SW480 (cell line): ENCODE measurements around the gene RGS17.
A peak's percentile ranks its signal among the peaks of the same experiment; 100 is the strongest.
"Not testable (repeated sequence)": the region's sequence is repeated elsewhere in the genome, so short reads cannot be mapped to it uniquely, and the experiment has no call there.

Experiments
- DNase-seq: peaks from one replicate; pipeline ENCODE4 v3.0.0-alpha.2; 2016; ENCODE audit warnings: low spot score

Gene RGS17

DNA sequence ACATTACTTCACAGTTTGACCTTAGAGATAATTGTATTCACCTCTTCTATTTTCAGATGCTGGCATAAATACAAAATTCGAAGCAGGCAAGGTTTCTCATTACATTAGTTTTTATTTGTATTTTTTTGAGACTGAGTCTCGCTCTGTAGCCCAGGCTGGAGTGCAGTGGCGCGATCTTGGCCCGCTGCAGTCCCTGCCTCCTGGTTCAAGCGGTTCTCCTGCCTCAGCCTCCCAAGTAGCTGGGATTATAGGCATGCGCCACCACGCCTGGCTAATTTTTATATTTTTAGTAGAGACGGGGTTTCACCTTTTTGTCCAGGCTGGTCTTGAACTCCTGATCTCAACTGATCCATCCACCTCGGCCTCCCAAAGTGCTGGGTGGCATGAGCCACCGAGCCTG is 145.8 kb downstream of the RGS17 start:
- DNase-seq: not testable (repeated sequence)

DNA sequence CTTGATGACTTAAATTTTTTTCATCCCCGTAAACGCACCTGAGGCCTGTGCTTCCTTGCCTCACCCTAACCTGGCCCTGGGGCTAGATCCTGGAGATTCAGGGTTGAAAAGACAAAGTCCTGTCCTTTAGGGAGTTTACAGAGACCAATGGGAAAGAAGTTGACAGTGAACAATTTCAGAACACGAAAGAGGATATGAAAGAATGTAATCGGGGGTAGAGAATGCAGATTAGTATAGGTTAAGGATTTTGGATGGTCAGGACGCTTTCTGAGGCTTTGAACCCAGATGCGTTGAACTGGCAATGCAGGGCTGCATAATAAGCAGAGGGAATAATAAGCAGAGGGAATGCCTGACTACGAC is 146.6 kb downstream of the RGS17 start:
- no peak for DNase-seq

DNA sequence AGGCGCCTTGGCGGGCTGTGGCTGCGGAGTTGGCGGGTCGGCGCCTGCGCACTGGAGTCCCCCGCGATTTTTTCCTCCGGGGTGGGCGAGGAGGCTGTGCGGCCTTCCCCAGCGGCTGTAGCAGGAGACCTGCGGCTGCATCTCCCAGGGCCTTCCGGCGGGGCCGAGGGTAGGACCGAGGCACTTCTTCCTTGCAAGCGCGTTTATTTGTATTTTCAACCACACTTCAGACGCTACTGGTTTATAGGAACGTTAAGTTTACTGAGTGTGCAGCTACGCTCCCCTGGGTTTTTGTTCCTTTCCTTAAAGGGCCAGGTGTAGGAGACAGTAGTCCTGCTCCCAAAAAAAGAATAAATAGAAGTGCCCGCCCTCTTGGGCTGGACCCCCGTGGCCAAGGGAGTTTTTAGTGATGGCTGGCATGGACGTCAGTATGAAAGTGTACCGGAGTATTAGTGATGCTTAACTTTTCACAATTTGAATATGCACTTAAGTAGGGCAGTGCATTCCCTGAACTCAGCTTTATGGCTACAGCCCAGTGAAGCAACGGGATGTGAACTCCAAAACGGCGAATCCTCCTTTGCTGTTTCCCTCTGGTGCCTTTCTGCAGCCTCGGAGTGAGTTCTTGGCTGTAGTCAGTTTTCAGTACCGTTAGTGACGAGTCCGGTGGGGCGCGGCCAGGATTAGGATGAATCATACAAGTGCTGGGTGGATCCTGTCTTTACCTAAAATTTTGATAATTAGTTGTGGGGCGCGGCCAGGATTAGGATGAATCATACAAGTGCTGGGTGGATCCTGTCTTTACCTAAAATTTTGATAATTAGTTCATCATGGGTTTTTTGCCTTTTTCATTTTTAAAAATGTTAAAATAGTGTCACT is 147.2 kb downstream of the RGS17 start:
- DNase-seq: peak; percentile 71

DNA sequence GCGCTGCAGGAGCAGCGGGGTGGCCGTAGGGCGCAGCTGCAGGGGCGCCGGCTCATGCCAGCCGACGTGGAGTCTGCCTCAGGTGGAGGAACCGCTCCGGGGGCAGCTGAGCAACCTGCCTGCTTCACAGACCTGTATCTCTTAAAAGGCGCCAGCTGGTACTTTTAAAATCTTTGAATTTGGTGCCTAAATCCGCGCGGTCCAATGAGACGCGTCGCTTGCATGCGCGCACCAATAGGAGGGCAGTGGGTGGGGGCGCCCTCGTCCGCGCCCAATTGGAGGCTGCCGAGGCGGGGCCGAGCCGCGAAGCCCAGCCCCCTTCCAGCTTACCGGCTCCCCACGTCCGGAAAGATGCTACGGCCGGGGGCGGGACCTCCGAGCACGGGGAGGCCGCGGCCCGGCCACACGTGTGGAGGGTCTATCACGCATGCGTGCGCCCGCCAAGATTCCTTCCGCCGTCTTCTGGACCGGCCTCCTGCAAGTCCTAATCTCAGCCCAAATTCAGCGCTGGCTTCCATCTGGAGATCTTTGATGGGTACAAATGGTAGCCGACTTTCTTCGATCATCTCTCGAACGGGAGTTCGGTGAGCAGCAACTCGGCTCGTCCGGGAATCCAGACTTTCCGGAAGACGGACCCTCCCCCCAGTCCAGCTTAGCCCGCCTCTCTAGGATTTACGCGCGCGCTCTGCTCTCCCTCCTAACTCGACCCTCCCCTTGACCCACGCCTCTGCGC is 148.0 kb downstream of the RGS17 start, which contains the start of gene FBXO5:
TSS of gene FBXO5 (minus strand) at position 138 of the 733 bp plus-strand sequence. CDS start at position 56, 82 bp downstream.
- DNase-seq: peak; percentile 92

DNA sequence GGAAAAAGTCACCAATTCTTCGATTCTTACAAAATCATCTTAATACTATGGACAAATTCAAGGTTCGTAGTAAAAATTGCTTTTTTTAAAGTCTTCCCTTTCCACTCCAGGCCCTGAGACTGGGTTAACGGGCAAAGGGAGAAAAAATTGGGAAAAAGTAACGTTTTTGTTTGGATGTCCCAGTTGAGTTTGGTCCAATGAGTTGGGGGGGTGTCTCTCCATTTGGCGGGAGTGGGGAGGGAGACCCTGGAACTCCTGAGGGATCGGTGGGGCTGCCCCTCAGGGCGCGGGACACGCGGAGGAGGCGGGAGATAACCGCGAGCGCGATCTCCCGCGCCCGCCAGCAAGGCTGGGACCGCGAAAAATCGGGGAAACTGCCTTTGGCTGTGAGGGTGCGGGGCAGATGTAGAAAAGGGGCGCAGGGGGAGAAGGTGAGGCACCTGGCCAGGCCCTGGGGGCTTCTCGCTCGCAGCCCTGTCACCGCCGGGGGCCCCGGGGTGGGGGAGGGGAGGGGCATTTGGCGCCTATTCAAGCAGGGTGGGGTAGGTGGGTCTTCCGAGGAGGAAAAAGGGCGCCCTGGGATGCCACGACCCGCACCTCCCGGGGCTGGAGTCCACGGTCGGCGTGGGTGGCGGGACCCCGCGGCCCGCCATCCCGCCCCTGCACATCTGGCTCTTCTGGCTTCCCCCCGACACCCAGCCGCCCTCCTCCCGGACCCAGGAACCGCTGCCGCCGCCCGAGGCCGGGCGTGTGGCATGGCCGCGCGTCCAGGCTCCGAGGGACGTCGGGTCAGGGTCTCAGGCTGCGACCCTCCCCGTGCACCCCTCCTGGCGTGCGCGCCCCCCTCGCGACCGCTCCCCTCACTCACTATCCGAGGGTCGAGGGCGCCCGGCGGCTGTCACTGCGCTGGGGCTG is 148.8 kb downstream of the RGS17 start:
- no peak for DNase-seq

DNA sequence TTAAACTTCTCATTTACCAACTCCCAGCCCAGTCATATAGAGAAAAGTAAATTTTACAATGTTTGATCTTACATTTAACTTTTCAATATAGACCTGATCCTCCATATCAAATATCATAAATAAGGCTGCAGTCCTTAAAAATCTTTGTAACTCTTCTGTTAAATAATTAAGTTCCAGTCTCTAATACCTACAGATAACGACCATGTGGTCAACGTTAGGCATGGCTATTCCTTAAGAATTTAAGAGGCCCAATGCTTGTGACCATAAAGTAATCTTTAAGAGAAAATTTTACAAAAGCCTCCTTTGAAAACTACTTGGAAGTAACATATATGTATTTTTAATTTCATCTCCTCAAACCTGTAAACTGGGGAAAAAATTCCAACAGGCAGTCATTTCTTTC is 149.9 kb downstream of the RGS17 start:
- no peak for DNase-seq

DNA sequence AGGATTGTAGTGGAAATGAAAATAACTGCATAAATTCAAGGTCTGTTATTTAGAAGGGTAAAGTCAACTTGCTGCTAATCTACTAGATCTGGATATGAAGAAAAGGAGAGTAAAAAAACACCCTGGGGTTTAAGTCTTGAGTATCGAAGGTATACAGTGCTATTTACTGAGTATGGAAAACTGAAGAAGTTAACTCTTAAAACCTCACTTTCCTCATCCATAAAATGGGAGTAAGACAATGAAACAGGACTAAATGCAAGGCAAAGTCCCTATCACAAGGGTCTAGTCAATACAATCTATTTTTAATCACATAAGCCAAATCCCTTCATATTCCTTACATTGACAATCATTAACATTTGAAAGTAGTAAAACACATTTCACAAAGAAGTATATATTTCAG is 150.4 kb downstream of the RGS17 start:
- no peak for DNase-seq

DNA sequence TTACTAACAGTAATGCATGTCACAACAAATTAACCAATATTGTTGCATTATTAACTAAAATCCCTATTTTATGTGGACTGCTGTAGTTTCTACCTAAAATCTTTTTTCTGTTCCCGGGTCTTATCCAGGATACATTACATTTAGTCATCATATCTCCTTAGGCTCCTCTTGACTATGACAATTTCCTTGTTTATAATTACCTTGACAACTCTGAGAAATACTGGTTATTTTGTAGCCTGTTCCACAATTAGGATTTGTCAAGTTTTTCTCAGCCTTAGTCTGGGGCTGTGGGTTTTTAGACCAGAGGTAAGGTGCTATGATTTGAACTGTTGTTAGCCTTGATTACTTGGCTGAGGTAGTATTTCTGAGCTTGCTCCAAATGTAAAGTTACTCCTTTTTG is 152.0 kb downstream of the RGS17 start:
- no peak for DNase-seq

DNA sequence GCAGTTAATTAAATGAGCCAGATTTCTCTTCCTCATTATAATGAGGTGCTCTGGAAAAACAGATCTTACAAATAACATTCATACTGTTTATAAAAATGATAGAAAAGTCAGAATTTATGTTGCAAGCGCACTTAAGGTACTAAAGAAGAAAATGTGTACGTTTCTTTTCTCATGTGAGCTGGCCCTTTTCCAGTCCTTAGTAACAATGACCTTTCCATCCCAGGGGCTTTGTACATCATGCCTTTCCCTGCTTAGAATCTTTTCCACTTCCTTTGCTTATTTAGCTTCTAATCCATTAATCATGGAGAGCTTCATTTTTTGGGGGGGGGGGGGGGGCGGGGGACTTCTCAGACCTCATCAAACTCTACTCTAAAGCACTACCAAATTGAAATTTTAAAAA is 153.0 kb downstream of the RGS17 start:
- DNase-seq: no peak

DNA sequence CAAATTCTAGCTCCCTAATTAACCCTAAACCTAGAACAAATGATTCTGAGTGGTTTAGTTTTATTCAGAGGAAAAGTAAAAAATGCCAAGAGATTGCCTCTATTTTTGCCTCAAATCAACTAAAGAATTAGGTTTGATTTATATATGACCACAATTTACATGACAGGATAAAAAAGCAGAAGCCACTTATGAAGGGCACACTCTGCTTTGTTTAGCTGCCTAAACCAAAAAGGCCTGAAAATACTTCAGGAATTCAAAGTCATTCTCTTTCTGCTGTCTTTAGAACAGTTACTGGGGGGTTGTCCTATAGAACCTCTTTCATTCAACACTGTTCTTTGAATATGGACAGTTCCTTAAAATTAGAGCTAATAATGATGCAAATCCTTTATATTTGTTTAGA is 153.5 kb downstream of the RGS17 start:
- no peak for DNase-seq

DNA sequence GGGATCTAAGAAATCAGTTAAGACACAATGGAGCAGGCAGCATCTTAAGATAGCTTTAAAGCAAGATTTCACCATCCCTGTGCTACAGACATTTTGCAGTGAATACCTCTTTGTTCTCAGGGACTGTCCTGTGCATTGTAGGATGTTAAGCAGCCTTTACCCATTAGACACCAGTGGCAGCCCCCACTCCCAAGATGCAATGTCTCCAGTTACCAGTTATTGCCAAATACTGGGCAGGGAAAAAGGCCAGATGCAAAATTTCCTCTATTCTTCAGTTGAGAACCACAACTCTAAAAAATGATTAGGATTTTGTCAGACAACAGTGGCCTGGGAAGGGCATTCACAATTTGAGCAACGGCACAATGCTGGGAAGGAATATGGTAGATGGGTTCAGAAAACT is 154.3 kb downstream of the RGS17 start:
- no peak for DNase-seq

DNA sequence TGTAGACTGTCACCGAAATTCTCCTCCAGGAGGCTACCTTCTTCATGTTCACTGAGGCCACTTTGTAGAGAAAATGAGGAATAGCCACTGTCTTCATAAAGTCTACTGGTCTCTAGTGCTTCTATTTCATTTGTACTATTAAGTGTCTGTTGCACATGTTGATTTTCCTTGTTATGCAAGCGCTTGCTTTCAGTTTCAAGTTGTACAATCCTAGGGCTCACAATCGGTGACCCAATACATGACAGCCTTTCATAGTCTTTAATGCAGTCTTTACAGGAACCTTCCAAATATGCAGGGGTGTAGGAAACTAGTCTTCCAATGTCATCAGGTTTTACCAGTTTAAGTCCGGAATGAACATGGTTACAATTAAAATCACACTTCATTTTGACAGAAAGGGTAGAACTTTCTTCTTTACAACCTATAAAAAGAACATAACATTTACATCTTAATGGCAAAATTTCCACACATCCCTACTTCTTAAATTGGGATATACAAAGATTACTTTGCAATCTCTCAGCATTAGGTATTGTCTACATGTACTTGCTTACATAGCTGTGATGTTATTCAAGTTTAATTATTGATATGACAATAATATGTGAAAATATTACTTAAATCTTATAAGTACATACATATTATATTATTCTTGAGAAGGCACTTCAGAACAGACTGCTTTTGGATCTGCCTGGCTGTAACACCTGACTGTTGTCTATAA is 155.7 kb downstream of the RGS17 start:
- DNase-seq: no peak

DNA sequence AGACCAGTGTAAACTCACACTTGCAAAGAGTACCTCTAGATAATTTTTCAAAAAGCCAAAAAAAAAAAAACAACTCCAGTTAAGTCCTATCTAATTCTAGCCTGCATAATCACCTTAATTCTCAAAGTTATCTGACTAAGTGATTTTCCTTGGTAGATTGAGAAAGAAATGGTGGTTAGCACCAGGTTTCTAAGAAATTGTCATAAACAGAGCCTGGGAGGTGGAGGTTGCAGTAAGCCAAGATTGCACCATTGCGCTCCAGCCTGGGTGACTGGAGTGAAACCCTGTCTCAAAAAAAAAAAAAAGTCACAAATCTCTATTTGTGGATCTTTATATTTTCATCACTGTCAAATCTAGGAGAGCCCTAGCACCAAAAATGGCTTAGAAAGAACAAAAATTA is 157.2 kb downstream of the RGS17 start:
- no peak for DNase-seq

DNA sequence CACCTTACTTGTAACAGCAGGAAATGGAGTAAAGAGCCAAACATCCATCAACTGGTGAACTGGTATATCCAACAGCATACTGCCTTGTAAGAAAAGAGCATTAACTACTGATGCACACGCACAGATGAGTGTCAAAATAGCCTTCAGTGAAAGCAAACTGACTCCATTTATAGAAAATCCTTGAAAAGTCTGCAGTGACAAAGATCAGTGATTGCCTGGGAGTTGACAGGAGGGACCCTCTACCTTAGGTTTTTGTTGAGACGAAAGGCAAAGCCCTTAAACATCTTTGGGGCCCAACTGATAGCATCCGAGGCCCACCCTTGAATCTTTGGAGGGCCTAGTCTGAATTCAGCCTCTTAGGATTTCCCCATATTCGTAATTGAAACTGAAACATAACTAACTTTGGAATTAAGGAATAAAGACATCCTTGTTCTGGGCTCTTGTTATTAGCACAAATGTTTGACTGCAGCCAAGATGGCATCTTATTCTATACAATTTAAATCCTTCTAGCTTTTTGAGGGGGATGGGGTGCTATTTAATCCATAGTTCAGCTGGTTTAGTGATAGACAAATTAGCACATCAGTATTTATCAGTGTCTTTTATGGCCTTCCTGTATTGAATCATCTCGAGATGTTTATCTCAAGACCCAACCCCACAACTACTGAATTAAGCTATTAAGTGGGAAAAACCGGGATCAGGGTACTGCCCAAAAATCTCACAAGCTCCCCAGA is 161.2 kb downstream of the RGS17 start:
- DNase-seq: no peak

DNA sequence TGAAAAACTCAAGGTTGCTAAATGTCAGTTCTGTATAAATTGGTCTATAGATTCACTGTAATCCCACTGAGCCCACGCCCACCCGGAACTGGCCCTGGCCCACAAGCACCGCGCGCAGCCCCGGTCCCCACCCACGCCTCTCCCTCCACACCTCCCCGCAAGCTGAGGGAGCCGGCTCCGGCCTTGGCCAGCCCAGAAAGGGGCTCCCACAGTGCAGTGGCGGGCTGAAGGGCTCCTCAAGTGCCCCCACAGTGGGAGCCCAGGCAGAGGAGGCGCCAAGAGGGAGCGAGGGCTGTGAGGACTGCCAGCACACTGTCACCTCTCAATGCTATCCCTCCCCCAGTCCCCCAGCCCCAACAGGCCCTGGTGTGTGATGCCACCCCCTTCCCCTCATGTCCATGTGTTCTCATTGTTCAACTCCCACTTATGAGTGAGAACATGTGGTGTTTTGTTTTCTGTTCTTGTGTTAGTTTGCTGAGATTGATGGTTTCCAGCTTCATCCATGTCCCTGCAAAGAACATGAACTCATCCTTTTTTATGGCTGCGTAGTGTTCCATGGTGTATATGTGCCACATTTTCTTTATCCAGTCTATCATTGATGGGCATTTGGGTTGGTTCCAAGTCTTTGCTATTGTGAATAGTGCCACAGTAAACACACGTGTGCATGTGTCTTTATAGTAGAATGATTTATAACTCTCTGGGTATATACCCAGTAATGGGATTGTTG is 164.8 kb downstream of the RGS17 start:
- DNase-seq: not testable (repeated sequence)

DNA sequence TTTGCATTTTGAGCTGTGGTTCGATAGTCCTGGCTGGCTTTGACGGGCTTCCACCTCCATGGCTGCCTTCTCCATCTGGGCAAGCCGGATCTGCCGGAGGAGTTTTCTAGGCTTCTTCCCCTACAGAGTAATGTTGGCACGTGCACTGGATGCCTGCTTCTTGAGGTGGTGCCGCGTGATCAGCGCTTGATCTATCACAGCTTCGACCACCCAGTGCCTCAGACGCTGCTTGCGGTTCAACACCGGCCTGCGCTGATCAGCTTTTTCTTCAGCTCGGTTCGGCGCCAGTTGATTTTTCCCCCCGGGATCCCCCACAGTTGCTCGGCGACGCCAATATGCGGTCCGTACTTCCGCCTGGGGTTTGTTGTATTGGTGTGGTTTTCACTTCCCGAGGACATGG is 171.7 kb downstream of the RGS17 start:
- no peak for DNase-seq

DNA sequence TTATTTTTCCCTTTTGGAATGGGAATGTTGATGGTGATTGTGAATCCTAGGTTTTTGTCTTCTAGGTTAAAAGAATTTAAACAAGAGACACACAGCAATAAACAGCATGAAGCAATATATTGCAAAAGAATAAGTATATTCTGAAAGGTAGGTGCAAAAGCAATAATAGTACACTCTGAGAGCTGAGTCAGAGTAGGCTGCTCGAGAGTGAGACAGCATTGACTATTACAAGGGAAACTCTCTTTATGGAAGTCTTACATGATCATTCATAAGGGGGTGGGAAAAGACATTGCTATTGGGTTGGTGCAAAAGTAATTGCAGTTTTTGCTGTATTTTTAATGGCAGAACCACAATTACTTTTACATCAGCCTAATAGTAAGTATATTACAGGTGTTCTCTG is 173.3 kb downstream of the RGS17 start:
- DNase-seq: no peak
